NCI-H526 treated with DMSO at 0.1 percent for 48 hours (cell line): Measurements from ENCODE around the gene TPD52L1.
"Not testable (repeated sequence)": the region's sequence is repeated elsewhere in the genome, so short reads cannot be mapped to it uniquely, and the experiment has no call there.

ENCODE experiments used
- DNase-seq: peaks from one replicate; lab custom pipeline; 2025; lab: John Stamatoyannopoulos, UW

Gene TPD52L1

GRCh38 chr6:125273251-125273650, 119.7 kb downstream of the TPD52L1 start:
- no peak for DNase-seq

DNA sequence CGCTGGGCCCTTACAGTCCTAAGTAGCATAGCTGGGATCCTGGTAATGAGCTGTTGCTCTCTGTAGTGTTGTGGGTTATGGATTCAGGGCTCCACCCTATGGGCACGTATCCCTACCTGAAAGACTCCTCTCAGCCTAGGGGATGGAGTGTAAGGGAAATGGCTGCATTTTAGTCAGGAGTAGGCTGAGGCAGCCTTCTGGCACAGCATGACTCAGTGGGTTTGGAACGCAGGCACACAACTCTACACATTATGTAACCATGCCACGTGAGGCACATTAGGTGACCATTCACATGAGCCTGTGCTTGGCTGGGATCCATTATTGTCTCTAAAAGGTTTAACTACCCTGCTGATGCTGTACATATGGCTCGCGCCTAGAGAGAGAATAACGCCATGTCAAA, 120.4 kb downstream of the TPD52L1 start:
- DNase-seq = no peak

GRCh38 chr6:125274935-125275334, 121.4 kb downstream of the TPD52L1 start:
- no peak for DNase-seq

DNA sequence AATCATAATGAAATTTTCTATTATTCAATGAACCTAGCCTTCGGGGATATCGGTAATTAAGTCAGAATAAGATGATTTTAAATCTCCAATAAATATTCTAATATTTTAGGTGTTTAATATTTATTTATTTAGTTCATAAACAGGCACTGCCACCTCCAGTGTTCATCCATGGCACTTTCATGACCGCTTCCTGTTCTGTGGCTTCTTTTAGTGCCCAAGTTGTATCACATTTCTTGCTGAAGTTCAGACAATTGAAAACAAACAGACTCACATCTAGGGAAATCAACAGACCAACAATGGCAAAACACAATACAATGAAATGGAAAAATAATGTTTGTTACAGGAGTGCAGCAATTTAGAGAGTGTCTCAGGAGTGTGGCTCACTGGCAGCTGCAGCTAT, 122.2 kb downstream of the TPD52L1 start:
- no peak for DNase-seq

- DNase-seq = no peak
Measured at GRCh38 chr6:125277838-125278237, 124.3 kb downstream of the TPD52L1 start.

- DNase-seq = no peak
Measured at GRCh38 chr6:125279961-125280360, 126.4 kb downstream of the TPD52L1 start.

- not testable (repeated sequence) for DNase-seq
Measured at GRCh38 chr6:125280370-125281035, 126.9 kb downstream of the TPD52L1 start.

DNA sequence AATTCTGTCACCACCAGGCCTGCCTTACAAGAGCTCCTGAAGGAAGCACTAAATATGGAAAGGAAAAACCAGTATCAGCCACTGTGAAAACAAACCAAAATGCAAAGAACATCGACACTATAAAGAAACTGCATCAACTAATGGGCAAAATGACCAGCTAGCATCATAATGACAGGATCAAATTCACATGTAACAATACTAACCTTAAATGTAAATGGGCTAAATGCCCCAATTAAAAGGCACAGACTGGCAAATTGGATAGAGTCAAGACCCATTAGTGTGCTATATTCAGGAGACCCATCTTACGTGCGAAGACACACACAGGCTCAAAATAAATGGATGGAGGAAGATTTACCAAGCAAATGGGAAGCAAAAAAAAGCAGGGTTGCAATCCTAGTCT, 128.9 kb downstream of the TPD52L1 start:
- DNase-seq = not testable (repeated sequence)

DNA sequence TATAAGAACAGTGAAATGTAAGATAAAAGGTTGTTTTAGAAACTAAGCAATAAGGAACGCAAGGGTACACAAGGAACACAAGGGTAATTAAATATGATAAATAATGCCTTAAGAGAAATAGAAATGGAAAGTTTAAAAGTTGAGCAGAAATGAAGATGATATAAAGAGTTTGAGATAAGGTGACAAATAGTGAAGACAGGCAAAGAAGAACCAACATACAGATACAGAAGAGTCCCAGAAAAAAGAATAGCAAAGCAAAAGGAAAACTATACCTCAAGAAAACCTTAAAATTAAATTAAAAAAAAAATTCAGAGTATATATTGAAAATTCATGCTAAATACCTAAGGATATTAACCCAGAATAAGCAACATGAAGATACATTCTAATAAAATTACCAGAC, 131.8 kb downstream of the TPD52L1 start:
- no peak for DNase-seq

DNA sequence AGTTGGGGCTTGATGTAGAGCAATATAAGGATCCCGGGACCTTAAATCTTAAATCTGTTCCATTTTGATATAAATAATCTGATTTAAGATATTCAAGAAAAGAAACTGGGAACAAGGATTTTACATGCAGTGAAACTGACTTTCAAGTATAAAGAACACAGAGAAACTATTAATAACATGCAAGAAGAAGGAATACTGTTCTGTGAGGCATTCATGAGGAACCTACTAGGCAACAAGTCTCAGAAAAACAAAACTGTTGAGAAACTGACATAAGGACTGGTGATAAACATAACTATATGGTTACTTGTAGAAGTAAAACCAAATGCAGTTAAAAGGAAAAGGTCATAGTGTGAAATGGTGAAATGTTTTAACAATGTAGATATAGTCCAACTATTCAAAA, 132.4 kb downstream of the TPD52L1 start:
- DNase-seq = no peak

GRCh38 chr6:125287718-125288117, 134.1 kb downstream of the TPD52L1 start:
- no peak for DNase-seq

GRCh38 chr6:125293587-125293986, 140.0 kb downstream of the TPD52L1 start:
- no peak for DNase-seq

GRCh38 chr6:125294036-125294435, 140.5 kb downstream of the TPD52L1 start:
- no peak for DNase-seq

- DNase-seq = no peak
Measured at GRCh38 chr6:125294925-125295324, 141.4 kb downstream of the TPD52L1 start.

GRCh38 chr6:125296471-125296870, 142.9 kb downstream of the TPD52L1 start:
- no peak for DNase-seq

DNA sequence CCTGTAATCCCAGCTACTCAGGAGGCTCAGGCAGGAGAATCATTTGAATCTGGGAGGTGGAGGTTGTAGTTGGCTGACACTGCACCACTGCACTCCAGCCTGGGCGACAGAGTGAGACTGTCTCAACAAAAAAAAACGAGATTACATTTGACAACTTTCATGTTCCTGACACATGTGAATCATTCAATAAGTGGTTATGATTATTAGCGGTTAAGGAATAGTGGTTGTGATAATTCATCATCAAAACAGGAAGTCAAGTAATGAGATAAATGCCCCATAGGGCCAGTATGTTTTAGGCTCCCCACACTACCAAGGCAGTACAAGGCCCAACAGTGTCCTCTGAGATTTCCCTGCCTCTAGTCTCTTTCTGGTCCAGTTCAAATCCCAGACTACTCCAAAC, 145.7 kb downstream of the TPD52L1 start:
- DNase-seq = no peak

GRCh38 chr6:125300992-125301434, 147.4 kb downstream of the TPD52L1 start:
- no peak for DNase-seq

- peak; percentile 17 for DNase-seq
Measured at GRCh38 chr6:125301435-125302391, 148.1 kb downstream of the TPD52L1 start, which contains the start of gene HDDC2. Gene HDDC2, minus strand, starts transcription at chr6:125301967. Its CDS starts 35 bp downstream, at chr6:125301932.

DNA sequence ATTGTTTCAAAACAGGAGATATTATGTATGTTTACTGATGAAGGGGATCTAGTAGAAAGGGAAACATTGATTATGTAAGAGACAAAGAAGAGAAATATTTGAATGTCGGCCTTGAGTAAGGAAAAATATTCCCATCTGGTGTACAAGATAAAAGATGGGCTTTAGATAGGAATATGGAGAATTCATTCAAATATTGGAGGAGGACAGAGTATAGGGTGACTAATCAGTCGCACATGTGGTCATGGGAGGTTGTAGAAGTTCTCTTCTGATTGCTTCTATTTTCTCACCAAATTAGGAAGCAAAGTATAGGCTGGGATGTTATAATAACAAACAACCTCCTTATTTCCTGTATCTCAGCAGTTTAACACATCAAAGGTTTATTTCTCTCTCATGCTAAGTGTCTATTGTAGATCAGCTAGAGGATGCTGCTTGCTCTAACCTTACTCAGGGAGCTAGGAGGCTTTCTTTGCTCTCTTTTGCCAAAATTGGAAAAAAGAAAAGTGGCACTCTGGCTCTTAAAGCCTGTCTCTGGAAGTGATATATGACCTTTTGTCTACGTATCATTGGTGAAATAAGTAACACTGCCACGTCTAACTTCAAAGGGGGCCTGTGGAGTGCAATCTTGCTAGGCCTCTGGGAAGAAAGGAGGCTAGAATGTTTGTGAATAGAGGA, 149.4 kb downstream of the TPD52L1 start:
- DNase-seq = no peak

- no peak for DNase-seq
Measured at GRCh38 chr6:125303512-125303854, 149.9 kb downstream of the TPD52L1 start.

- DNase-seq = no peak
Measured at GRCh38 chr6:125304970-125305660, 151.5 kb downstream of the TPD52L1 start.

DNA sequence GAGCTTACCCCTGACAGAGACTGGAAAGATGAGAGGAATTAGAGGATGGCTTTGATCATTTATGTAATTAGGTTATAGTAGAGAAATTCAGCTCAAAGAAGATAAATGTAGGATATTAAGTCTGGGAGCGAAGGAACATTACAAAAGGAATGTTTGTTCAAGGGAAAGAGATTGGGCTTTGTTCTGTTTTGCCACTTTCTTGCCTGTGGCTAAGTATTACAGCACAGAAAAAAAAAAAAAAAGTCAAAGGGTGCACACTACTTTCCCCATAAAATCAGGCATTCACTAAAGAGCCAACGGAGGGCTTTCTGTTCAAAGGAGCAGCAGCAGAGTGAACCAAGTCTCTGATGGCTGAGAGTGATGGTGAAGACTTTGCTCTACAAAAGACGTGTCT, 153.2 kb downstream of the TPD52L1 start:
- DNase-seq = no peak
